Activated CD4-positive, alpha-beta T cell treated with anti-CD3 and anti-CD28 coated beads for 36 hours (primary cell): Measurements from ENCODE around the gene ABCD1. TPM values are rescaled to one million over a fixed set of nuclear protein-coding genes. Genes with fewer than 3 reads are reported as not detected.

Experiments used
- ATAC-seq: fragments of 200-7000 bp; cut with Tn5 transposase; one replicate; pipeline ENCODE4 v1.10.0; 2021; ENCODE audit warnings: mild to moderate bottlenecking, moderate library complexity
- CTCF ChIA-PET: fragments of 350-600 bp; sonication (Branson Sonifier 250); formaldehyde crosslinking; loops from one replicate; lab custom pipeline; 2021; ENCODE audit warnings: antibody characterized with exemption; lab: Charles Lee
- POLR2A ChIA-PET: fragments of 350-600 bp; sonication (Branson Sonifier 250); formaldehyde crosslinking; loops from one replicate; lab custom pipeline; 2021; ENCODE audit warnings: antibody characterized with exemption, inconsistent platforms; lab: Charles Lee
- DNase-seq: peaks from one replicate; pipeline ENCODE4 v3.0.0-alpha.2; 2020
- H3K27ac Mint-ChIP-seq: one replicate; pipeline ENCODE4 v1.8.0; 2021; ENCODE audit warnings: mixed read lengths
- H3K27me3 Mint-ChIP-seq: one replicate; pipeline ENCODE4 v1.8.0; 2021; ENCODE audit warnings: mixed read lengths
- H3K36me3 Mint-ChIP-seq: one replicate; pipeline ENCODE4 v1.8.0; 2021; ENCODE audit warnings: low read depth, mixed read lengths
- H3K4me1 Mint-ChIP-seq: one replicate; pipeline ENCODE4 v1.8.0; 2021; ENCODE audit warnings: mixed read lengths
- H3K4me3 Mint-ChIP-seq: one replicate; pipeline ENCODE4 v1.8.0; 2021; ENCODE audit warnings: mild to moderate bottlenecking, moderate library complexity, mixed read lengths
- H3K9me3 Mint-ChIP-seq: one replicate; pipeline ENCODE4 v1.8.0; 2021; ENCODE audit warnings: low read depth, mixed read lengths
- intact Hi-C, 2 experiments: fragments of 100-400 bp; cut with DNase I in 1 of 2; cut with micrococcal nuclease in 1 of 2; formaldehyde crosslinking; loops; one replicate each; pipeline versions ENCODE4 v1.14.2 to v1.15.1; 2022 to 2024; cut with DNase I, micrococcal nuclease
- total RNA-seq, 2 experiments: library from RNA; stranded (reverse); gene quantifications; one replicate each; pipeline ENCODE4 v1.2.3, GENCODE V29; 2021

ABCD1 gene
- total RNA-seq, 2 experiments from 2014 or later: 4.5 to 4.8 TPM

DNA sequence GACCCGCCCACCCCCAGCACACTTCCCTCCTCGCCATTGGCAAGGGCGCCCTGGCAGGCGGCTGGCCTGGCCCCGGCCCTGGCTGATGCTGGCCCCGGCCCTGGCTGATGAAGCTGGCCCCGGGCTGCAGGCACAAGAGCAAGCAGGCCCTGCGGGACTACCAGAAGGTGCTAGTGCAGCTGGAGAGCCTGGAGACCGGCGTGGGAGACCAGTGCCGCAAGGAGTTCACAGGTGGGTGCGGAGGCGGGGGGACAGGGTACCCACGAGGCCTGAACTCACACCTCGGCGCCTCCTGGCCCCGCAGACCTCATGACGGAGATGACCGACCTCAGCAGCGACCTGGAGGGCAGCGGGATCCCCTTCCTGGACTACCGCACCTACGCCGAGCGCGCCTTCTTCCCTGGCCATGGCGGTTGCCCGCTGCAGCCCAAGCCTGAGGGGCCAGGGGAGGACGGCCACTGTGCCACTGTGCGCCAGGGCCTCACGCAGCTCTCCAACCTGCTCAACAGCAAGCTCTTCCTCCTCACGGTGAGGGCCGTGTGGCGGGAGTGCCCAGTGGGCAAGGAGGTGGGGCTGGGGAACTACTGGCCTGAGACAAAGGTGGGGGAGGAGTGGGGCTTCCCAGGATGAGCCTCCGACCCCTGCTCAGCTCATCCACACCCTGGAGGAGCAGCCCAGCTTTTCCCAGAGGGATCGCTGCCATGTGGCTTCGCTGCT lies 50.1 kb downstream of the ABCD1 start:
- CTCF ChIA-PET: no interaction called here
- peak; percentile 2 for DNase-seq
- H3K27ac Mint-ChIP-seq: no peak overlapping the region
- H3K36me3 Mint-ChIP-seq: no peaks in the 10 kb centered on the region
- POLR2A ChIA-PET: no interaction called here
- no peaks in the 10 kb centered on the region for H3K4me1 Mint-ChIP-seq
- no peak overlapping the region for H3K4me3 Mint-ChIP-seq
- intact Hi-C loops: no loop called here
- ATAC-seq: no peak
- H3K9me3 Mint-ChIP-seq: no peaks in the 10 kb centered on the region
- peaks cover under 1% of the 10 kb centered on the region for H3K27me3 Mint-ChIP-seq

DNA sequence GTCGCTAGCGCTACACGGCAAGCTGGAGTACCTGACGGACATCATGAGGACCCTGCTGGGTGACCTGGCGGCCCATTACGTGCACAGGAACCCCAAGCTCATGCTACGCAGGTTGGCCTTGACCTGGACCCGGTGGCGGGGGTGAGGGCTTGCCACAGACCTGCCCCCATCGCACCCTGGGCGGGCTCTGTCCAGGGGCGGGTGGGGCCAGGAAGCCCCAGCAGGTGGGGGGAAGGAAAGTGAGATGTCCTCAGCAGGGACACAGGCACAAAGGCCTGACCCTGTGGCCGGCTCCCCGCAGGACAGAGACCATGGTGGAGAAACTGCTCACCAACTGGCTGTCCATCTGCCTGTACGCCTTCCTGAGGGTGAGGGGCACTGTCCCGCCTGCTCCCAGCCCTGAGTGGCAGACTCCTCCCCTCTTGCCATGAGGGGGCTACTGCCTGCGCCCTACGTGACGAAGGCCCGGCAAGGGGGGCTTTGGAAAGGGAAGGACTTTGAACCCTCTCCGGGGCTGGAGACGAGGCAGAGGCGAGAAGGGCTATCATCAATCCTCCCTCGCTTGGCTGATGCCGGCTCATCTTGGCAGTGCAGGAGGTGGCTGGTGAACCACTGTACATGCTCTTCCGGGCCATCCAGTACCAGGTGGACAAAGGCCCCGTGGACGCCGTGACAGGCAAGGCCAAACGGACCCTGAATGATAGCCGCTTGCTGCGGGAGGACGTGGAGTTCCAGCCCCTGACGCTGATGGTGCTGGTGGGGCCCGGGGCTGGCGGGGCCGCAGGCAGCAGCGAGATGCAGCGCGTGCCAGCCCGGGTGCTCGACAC lies 50.9 kb downstream of the ABCD1 start:
- ATAC-seq (no peak), DNase-seq (peak; percentile 2)
- peaks cover 3% of the 10 kb centered on the region for H3K27me3 Mint-ChIP-seq
- H3K27ac Mint-ChIP-seq: no peak overlapping the region
- no peak overlapping the region for H3K4me3 Mint-ChIP-seq
- no peaks in the 10 kb centered on the region for H3K9me3 Mint-ChIP-seq
- H3K4me1 Mint-ChIP-seq: peaks cover 6% of the 10 kb centered on the region
- no peaks in the 10 kb centered on the region for H3K36me3 Mint-ChIP-seq
- CTCF ChIA-PET: no interaction called here
- POLR2A ChIA-PET: no interaction called here
- intact Hi-C loops: no loop called here

DNA sequence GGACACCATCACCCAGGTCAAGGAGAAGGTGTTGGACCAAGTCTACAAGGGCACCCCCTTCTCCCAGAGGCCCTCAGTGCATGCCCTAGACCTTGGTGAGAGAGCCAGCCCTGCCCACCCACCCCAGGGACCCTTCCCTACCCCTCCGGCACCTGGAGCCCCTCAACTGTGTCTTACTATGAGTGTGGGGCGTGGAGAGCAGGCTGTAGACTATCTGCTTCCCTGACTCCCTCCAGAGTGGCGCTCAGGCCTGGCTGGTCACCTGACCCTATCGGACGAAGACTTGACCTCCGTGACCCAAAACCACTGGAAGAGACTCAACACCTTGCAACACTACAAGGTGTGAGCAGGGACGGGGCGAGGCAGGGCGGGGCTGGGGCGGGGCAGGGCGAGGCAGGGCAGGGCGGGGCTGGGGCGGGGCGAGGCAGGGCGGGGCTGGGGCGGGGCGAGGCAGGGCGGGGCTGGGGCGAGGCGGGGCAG lies 51.5 kb downstream of the ABCD1 start:
- intact Hi-C loops: no loop called here
- no peak for DNase-seq
- ATAC-seq: no peak
- Mint-ChIP-seq H3K27ac (no peak overlapping the region), H3K36me3 (no peaks in the 10 kb centered on the region), H3K27me3 (peaks cover 3% of the 10 kb centered on the region), H3K9me3 (no peaks in the 10 kb centered on the region), H3K4me3 (no peak overlapping the region), H3K4me1 (peaks cover 6% of the 10 kb centered on the region)
- ChIA-PET POLR2A (no interaction called here), CTCF (no interaction called here)

DNA sequence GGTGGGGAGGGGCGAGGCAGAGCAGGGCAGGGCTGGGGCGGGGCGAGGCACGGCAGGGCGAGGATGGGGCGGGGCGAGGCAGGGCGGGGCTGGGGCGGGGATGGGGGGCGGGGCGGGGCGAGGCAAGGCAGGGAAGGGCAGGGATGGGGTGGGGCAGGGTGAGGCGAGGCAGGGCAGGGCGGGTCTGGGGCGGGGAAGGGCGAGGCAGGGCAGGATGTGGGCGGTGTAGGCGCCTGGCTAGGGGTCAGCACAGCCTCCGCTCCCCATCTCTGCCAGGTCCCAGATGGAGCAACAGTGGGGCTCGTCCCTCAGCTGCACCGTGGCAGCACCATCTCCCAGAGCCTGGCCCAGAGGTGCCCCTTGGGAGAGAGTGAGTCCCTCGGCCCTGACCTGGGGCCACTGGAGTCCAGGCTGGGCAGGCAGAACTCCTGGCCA lies 52.0 kb downstream of the ABCD1 start:
- ChIA-PET POLR2A (no interaction called here), CTCF (no interaction called here)
- Mint-ChIP-seq H3K27ac (no peak overlapping the region), H3K4me3 (no peak overlapping the region), H3K4me1 (peaks cover 6% of the 10 kb centered on the region), H3K36me3 (no peaks in the 10 kb centered on the region), H3K9me3 (no peaks in the 10 kb centered on the region), H3K27me3 (peaks cover 3% of the 10 kb centered on the region)
- intact Hi-C loops: no loop called here
- DNase-seq: peak; percentile 27
- ATAC-seq: no peak

DNA sequence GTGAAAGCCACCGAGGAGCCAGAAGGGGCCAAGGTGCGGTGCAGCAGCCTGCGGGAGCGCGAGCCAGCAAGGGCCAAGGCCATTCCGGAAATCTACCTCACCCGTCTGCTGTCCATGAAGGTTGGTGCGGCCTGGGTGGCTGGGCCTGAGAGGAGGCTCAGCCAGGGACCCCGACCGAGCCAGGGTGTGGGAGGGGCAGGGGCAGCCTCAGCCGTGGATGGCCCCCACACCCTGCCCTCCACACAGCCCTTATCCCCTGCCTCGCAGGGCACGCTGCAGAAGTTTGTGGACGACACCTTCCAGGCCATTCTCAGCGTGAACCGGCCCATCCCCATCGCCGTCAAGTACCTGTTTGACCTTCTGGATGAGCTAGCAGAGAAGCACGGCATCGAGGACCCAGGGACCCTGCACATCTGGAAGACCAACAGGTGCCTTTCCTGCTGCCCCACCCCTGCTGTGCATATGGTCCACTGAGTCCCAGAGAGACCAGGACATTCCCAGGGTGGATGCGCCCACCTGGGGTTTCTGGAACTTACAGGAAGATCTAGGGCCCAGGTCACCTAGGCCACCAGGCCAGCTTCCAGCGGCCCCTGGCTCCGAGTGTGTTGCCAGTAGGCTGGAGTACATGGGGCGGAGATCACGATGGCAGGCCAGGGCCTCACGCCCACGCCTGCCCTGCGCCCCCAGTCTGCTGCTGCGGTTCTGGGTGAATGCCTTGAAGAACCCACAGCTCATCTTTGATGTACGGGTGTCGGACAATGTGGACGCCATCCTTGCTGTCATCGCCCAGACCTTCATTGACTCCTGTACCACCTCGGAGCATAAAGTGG lies 52.8 kb downstream of the ABCD1 start:
- Mint-ChIP-seq H3K4me1 (peaks cover 6% of the 10 kb centered on the region), H3K9me3 (no peaks in the 10 kb centered on the region), H3K27me3 (peaks cover 3% of the 10 kb centered on the region), H3K36me3 (no peaks in the 10 kb centered on the region), H3K4me3 (no peak overlapping the region), H3K27ac (no peak overlapping the region)
- intact Hi-C loops: no loop called here
- ChIA-PET CTCF (interaction anchor here (0.9 to 1.6 kb wide), 2 partner anchors 15 to 33 kb away, joined by 3 to 5 read pairs; no protein-coding TSS in a partner anchor), POLR2A (no interaction called here)
- DNase-seq (peak; percentile 0), ATAC-seq (no peak)

DNA sequence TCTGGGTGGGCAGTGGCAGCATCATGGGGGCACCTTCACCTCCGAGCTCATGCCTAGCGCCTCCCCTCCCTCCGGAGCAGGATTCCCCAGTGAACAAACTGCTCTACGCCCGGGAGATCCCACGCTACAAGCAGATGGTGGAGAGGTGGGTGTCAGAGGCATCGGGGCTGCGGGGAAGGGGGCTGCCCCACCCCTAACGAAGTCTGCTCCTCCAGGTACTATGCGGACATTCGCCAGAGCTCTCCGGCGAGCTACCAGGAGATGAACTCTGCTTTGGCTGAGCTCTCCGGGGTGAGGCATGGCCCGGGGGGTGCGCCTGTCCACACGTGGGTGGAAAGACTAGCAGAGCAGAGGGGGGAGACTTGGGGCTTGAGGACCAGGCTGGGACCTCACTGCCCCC lies 53.5 kb downstream of the ABCD1 start:
- no peak for DNase-seq
- H3K4me1 Mint-ChIP-seq: peaks cover 6% of the 10 kb centered on the region
- peaks cover 3% of the 10 kb centered on the region for H3K27me3 Mint-ChIP-seq
- no peak overlapping the region for H3K27ac Mint-ChIP-seq
- ChIA-PET POLR2A (no interaction called here), CTCF (interaction anchor here (1.6 kb wide), 1 partner anchor 14 kb away, joined by 5 read pairs; no protein-coding TSS in a partner anchor)
- no peaks in the 10 kb centered on the region for H3K9me3 Mint-ChIP-seq
- no peaks in the 10 kb centered on the region for H3K36me3 Mint-ChIP-seq
- intact Hi-C loops: no loop called here
- H3K4me3 Mint-ChIP-seq: no peak overlapping the region
- ATAC-seq: no peak

DNA sequence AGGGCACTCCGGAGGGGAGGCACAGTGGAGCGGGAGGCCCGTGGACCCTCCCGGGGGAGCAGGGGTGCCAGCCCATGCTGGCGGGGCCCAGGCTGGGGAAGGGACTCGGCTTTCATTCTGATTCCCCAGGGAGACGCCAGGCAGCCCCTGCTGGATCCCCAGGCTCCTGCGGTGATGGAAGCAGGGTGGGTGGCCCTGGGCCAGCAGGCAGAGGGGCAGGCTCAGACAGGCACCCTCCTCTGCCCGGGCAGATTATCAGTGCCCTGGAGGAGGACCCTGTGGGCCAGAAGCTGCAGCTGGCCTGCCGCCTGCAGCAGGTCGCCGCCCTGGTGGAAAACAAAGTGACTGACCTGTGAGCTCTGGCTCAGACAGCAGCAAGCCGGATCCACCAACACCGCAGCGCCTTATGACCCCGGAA lies 54.0 kb downstream of the ABCD1 start:
- no peak overlapping the region for H3K4me3 Mint-ChIP-seq
- H3K4me1 Mint-ChIP-seq: peaks cover 6% of the 10 kb centered on the region
- DNase-seq (no peak), ATAC-seq (no peak)
- CTCF ChIA-PET: interaction anchor here (1.6 kb wide), 1 partner anchor 14 kb away, joined by 5 read pairs; no protein-coding TSS in a partner anchor
- H3K9me3 Mint-ChIP-seq: no peaks in the 10 kb centered on the region
- no peak overlapping the region for H3K27ac Mint-ChIP-seq
- peaks cover 3% of the 10 kb centered on the region for H3K27me3 Mint-ChIP-seq
- intact Hi-C loops: no loop called here
- POLR2A ChIA-PET: no interaction called here
- H3K36me3 Mint-ChIP-seq: no peaks in the 10 kb centered on the region

DNA sequence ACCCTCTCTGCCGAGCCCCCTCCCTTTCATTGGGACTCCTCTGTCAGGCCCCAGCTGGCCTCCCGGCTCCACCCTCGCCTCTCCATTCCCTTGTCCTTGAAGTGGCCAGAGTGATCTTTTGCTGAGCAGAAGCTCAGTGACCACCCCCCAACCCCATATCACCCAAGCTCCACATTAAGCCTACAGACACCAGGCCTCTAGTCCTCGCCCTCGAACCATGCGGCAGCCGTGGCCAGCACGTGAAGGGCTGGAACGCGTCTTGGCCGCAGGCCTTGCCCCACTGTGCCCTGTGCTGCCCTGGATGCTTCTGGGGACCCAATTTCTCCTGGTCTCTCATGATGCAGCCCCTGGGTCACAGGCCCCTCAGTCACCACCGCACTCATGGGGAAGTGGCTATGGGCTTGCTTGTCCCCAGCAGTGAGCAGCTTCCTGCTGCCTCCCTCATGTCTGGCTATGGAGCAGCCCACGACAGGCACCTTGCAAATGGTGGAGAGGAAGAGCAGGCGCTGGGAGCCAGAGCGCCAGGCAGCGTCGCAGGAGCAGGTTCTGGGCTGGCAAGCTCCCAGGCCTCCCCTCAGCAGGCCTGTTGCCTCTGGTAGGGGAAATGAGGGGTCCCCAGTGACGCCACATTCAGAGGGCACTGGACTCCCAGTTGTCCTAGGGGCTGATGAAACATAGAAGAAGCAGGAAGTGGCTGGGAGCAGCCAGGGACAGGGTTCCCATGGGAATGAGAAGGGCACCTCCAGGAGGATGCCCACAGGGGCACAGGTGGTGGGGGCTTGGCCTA lies 55.4 kb downstream of the ABCD1 start:
- Mint-ChIP-seq H3K4me1 (peaks cover 6% of the 10 kb centered on the region), H3K36me3 (no peaks in the 10 kb centered on the region), H3K9me3 (no peaks in the 10 kb centered on the region), H3K4me3 (no peak overlapping the region), H3K27me3 (peaks cover 3% of the 10 kb centered on the region), H3K27ac (no peak overlapping the region)
- DNase-seq (no peak), ATAC-seq (peak; percentile 29)
- ChIA-PET POLR2A (no interaction called here), CTCF (interaction anchor here (1.1 kb wide), 1 partner anchor 144 kb away, joined by 3 read pairs; no protein-coding TSS in a partner anchor)
- intact Hi-C loops: no loop called here

DNA sequence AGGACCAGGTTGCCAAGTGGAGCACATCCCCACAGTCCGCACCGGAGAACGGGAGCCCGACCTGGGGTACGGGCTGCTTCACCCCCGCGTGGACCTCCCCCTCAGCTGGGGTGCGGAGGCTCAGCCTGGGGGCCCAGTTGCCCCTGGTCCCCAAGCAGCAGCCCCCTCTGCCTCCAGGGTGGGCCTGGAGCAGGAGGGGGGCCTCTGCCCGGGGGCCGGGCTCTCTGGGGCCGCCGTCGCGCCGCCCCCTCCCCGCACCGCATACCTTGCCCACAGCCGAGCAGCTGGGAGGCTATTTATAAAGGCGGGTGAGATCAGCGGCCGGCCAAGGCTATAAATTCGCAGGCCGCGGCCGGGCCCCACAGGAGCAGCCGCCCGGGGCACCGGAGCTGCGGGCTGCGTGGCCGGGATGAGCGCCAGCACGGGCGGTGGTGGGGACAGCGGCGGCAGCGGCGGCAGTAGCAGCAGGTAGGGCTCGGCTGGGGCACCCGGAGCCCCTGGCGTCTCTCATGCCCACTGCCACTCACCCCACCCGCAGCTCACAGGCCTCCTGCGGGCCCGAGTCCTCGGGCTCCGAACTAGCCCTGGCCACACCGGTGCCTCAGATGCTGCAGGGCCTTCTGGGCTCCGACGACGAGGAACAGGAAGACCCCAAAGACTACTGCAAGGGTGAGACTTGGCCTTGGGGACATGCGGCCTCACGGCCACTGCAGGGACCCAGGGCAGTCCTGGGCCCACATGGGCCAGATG lies 56.2 kb downstream of the ABCD1 start, which contains the start of gene SRPK3:
SRPK3 (plus strand) TSS at position 364 of the 750 bp plus-strand sequence; CDS start at position 410, 46 bp downstream.
- DNase-seq (no peak), ATAC-seq (no peak)
- Mint-ChIP-seq H3K4me3 (no peak within 1 kb of the TSS), H3K27me3 (peaks cover 3% of the 10 kb centered on the region), H3K27ac (no peak within 1 kb of the TSS), H3K4me1 (peaks cover 6% of the 10 kb centered on the region), H3K9me3 (no peaks in the 10 kb centered on the region), H3K36me3 (no peaks in the 10 kb centered on the region)
- ChIA-PET CTCF (interaction anchor here (0.7 to 1.2 kb wide), 3 partner anchors 67 to 144 kb away, joined by 3 read pairs; no protein-coding TSS in a partner anchor), POLR2A (no interaction called here)
- intact Hi-C loops: no loop called here

DNA sequence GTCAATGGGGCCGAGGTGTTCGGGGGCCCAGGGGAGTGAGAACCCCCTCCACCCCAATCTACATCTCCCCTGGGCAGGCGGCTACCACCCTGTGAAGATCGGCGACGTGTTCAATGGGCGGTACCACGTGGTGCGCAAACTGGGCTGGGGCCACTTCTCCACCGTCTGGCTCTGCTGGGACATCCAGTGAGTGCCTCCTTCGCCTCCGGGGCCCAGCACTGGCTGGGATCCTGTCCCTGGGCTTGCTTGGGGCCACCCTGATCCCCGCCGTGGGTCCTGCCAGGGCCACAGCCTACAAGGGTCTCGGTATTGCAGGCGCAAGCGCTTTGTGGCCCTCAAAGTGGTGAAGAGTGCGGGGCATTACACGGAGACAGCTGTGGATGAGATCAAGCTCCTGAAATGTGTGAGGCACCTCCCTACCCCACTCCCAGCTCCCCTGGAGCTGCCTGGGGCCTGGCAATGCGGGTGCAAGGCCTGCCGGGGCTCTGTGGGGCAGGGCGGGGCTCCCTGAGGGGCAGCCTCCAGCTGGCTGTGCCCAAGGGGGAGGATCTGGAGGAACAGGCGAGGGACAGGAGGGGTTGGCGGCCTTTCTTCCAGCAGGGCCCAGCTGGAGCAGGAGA lies 56.9 kb downstream of the ABCD1 start:
- DNase-seq: no peak
- no peak for ATAC-seq
- H3K9me3 Mint-ChIP-seq: no peaks in the 10 kb centered on the region
- POLR2A ChIA-PET: no interaction called here
- no peak overlapping the region for H3K4me3 Mint-ChIP-seq
- H3K27ac Mint-ChIP-seq: no peak overlapping the region
- intact Hi-C loops: no loop called here
- H3K27me3 Mint-ChIP-seq: peaks cover 3% of the 10 kb centered on the region
- peaks cover 6% of the 10 kb centered on the region for H3K4me1 Mint-ChIP-seq
- CTCF ChIA-PET: interaction anchor here (1.2 kb wide), 1 partner anchor 67 kb away, joined by 3 read pairs; no protein-coding TSS in a partner anchor
- H3K36me3 Mint-ChIP-seq: peaks cover 2% of the 10 kb centered on the region
